NCI-H1092 (cell line): ENCODE data around the gene CIP2A.

Source experiments
- DNase-seq: peaks from one replicate; lab custom pipeline; 2025; lab: John Stamatoyannopoulos, UW

Gene CIP2A

DNA sequence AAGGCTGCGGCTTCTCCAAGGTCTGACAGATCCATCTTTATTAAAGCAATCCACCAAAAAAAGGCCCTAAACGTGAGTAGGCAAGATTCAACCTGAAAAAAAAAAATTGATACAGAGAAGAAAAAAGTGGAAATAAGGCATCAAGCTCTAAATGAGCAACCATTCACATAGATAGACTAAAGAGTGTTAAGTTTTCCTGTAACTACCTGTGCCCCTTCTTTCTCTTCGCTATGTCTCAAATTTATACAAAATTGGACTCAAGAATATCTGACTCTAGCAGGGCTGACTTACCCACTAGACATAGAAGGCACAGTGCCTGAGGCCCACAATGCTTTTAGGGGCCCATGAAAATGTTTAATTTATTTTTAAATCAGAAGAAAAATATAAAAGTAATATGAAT lies 78.7 kb downstream of the CIP2A start, which contains the start of gene MYH15:
Gene MYH15 (minus strand): TSS at position 101 of the 400 bp plus-strand sequence. CDS start 66 bp downstream, at position 35.
- DNase-seq, result no peak

GRCh38 chr3:108509871-108510270 lies 79.4 kb downstream of the CIP2A start:
- DNase-seq, result no peak

- peak; percentile 54 for DNase-seq
Measured at GRCh38 chr3:108509263-108509662, 80.0 kb downstream of the CIP2A start.

DNA sequence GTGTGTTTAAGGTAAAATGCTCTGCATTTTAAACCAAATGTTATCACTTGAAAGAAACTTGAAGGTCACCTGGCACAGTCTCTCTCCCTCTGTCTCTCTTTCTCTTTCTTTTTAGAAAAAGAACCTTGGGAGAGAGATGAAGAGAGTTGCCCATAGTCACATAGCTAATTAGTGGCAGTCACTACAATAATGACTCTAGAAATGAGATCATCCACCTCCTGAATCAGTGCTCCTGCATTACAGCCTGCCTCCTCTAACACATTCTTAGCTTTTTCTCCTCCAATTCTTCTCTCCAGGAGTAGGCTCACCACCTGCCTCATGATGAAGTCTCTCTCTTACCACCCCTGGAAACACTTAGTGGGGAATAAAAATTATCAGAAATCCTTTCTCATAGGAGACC lies 81.3 kb downstream of the CIP2A start:
- no peak for DNase-seq

DNA sequence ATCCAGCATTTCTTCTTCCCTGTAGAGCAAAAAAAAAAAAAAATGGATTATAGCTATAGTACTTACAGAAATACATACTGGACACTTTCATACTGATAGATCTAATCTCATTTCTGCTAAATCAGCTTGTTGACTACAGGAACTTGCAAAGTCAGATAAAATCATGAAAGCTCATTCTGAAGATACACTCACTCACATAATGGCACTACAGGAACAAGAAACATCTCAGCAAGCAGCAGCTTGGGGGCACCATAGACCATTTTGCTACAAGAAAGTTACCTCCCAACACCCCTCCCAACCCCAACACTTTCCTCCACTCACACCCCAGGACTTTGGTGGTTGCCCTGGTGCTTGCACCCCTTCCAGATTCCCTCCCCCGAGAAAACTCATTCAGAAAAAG lies 83.4 kb downstream of the CIP2A start:
- no peak for DNase-seq

DNA sequence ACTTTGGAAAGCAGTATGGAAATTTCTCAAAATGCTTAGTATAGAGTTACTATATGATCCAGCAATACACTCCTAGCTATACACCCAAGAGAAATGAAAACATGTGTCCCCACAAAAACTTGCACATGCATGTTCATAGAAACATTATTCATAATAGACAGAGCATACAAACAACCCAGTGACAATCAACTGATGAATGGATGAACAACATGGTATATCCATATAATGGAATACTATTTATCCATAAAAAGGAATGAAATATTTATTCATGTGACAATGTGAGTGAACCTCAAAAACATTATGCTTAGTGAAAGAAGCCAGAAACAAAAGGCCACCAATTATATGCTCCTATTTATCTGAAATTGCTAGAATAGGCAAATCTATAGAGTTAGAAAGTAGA lies 85.5 kb downstream of the CIP2A start:
- no peak for DNase-seq

DNA sequence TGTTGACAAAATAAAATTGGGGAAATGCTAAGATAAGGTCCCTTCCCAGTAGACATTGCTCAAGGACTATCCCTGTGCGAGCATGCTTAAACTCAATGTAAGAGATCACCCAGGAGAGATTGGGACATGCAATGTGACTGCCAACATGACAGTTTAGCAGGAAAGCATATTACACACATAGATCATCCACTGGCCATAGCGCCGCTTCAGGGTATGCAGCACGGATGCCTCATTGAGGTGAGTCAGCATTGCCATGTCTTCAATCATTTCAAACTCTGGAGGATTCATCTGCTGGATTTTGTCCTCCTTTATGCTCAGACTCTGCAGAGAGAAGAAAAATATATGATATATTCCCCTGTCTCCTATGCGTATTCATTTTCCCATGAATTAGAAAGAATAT lies 87.7 kb downstream of the CIP2A start:
- DNase-seq, result no peak

DNA sequence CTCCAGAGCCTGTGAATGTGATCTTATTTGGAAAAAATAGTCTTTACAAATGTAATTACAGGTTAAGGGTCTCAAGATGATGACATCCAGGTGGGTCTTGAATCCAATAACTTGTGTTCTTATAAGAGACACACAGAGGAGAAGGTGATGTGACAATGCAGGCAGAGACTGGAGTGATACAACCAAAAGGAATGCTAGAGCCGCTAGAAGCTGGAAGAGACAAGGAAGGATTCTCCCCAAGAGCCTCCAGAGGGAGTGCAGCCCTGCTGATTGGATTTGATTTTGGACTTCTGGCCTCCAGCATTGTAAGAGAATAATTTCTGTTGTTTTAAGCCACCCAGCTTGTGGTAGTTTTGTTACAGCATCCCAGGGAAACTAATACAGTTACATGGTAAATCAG lies 88.5 kb downstream of the CIP2A start:
- no peak for DNase-seq
